OCI-LY7 (cell line): ENCODE results near the gene DPP8.

ENCODE experiments used
- CTCF ChIP-seq: fragments of 200-600 bp; sonication (generic); conservative IDR thresholded peaks from 2 replicates; pipeline ENCODE4 v1.5.1; 2014; ENCODE audit warnings: mild to moderate bottlenecking, antibody characterized with exemption, low read length, moderate library complexity, mixed read lengths
- EZH2phosphoT487 ChIP-seq: fragments of 200-600 bp; sonication (generic); IDR thresholded peaks from 2 replicates; pipeline ENCODE4 v1.6.1; 2018; ENCODE audit warnings: low read depth, borderline replicate concordance, mild to moderate bottlenecking, mixed run types, antibody characterized with exemption, low read length, moderate library complexity, mixed read lengths

- TF ChIP-seq CTCF (no peak), EZH2phosphoT487 (no peak)
Observed at GRCh38 chr15:65540314-65540713, 22.8 kb upstream of the DPP8 start.
